IPS-18a (cell line): ENCODE results near the gene RBM17.

Source experiments
- H3K27ac ChIP-seq: one replicate; pipeline ENCODE4 v1.5.1; 2013; ENCODE audit warnings: low read length
- H3K27me3 ChIP-seq: one replicate; pipeline ENCODE4 v1.6.1; 2013; ENCODE audit warnings: mild to moderate bottlenecking, low read length; ENCODE audit not compliant: control insufficient read depth, insufficient read depth
- H3K36me3 ChIP-seq: one replicate; pipeline ENCODE4 v1.6.1; 2013; ENCODE audit warnings: low read depth, low read length; ENCODE audit not compliant: control insufficient read depth
- H3K4me1 ChIP-seq: one replicate; pipeline ENCODE4 v1.6.1; 2013; ENCODE audit warnings: low read depth, low read length; ENCODE audit not compliant: control insufficient read depth
- H3K4me3 ChIP-seq: one replicate; pipeline ENCODE4 v1.5.1; 2013; ENCODE audit warnings: low read length
- H3K9ac ChIP-seq: one replicate; pipeline ENCODE4 v1.6.1; 2013; ENCODE audit warnings: mild to moderate bottlenecking, low read length, moderate library complexity
- H3K9me3 ChIP-seq: one replicate; pipeline ENCODE4 v1.6.1; 2013; ENCODE audit warnings: low read depth, low read length; ENCODE audit not compliant: control insufficient read depth

RBM17 gene

GRCh38 chr10:6048281-6049030, 40.4 kb upstream of the RBM17 start:
- H3K9ac ChIP-seq, result no peak overlapping the region
- no peak overlapping the region for H3K4me3 ChIP-seq
- no peaks in the 10 kb centered on the region for H3K27me3 ChIP-seq
- no peak overlapping the region for H3K27ac ChIP-seq
- H3K36me3 ChIP-seq, result no peaks in the 10 kb centered on the region
- H3K4me1 ChIP-seq, result no peaks in the 10 kb centered on the region
- no peaks in the 10 kb centered on the region for H3K9me3 ChIP-seq

- H3K27me3 ChIP-seq, result no peaks in the 10 kb centered on the region
- H3K9me3 ChIP-seq, result no peaks in the 10 kb centered on the region
- no peak overlapping the region for H3K9ac ChIP-seq
- H3K4me3 ChIP-seq, result no peak overlapping the region
- no peaks in the 10 kb centered on the region for H3K36me3 ChIP-seq
- no peak overlapping the region for H3K27ac ChIP-seq
- H3K4me1 ChIP-seq, result no peaks in the 10 kb centered on the region
These were observed 39.8 kb upstream of the RBM17 start for GRCh38 chr10:6049031-6049400.

- Histone ChIP-seq H3K27ac (no peak overlapping the region), H3K4me1 (no peaks in the 10 kb centered on the region), H3K9ac (no peak overlapping the region), H3K9me3 (no peaks in the 10 kb centered on the region), H3K4me3 (no peak overlapping the region), H3K36me3 (no peaks in the 10 kb centered on the region), H3K27me3 (no peaks in the 10 kb centered on the region)
These were observed 37.9 kb upstream of the RBM17 start for GRCh38 chr10:6050801-6051445.

GRCh38 chr10:6052247-6053221, 36.3 kb upstream of the RBM17 start:
- Histone ChIP-seq H3K36me3 (no peaks in the 10 kb centered on the region), H3K27me3 (no peaks in the 10 kb centered on the region), H3K9me3 (no peaks in the 10 kb centered on the region), H3K4me3 (no peak overlapping the region), H3K27ac (no peak overlapping the region), H3K9ac (no peak overlapping the region), H3K4me1 (no peaks in the 10 kb centered on the region)

GRCh38 chr10:6053303-6053702, 35.5 kb upstream of the RBM17 start:
- no peak overlapping the region for H3K9ac ChIP-seq
- H3K4me3 ChIP-seq, result no peak overlapping the region
- no peaks in the 10 kb centered on the region for H3K4me1 ChIP-seq
- no peaks in the 10 kb centered on the region for H3K27me3 ChIP-seq
- no peaks in the 10 kb centered on the region for H3K9me3 ChIP-seq
- no peaks in the 10 kb centered on the region for H3K36me3 ChIP-seq
- no peak overlapping the region for H3K27ac ChIP-seq

GRCh38 chr10:6053816-6054631, 34.8 kb upstream of the RBM17 start:
- Histone ChIP-seq H3K36me3 (no peaks in the 10 kb centered on the region), H3K27ac (no peak overlapping the region), H3K27me3 (no peaks in the 10 kb centered on the region), H3K9ac (no peak overlapping the region), H3K4me3 (no peak overlapping the region), H3K4me1 (no peaks in the 10 kb centered on the region), H3K9me3 (no peaks in the 10 kb centered on the region)

- H3K27me3 ChIP-seq, result no peaks in the 10 kb centered on the region
- no peak overlapping the region for H3K27ac ChIP-seq
- no peaks in the 10 kb centered on the region for H3K4me1 ChIP-seq
- no peak overlapping the region for H3K4me3 ChIP-seq
- H3K9ac ChIP-seq, result no peak overlapping the region
- no peaks in the 10 kb centered on the region for H3K9me3 ChIP-seq
- no peaks in the 10 kb centered on the region for H3K36me3 ChIP-seq
These were observed 34.0 kb upstream of the RBM17 start for GRCh38 chr10:6054884-6055283.

GRCh38 chr10:6055929-6056328, 32.9 kb upstream of the RBM17 start:
- Histone ChIP-seq H3K27ac (no peak overlapping the region), H3K36me3 (no peaks in the 10 kb centered on the region), H3K4me3 (no peak overlapping the region), H3K9me3 (no peaks in the 10 kb centered on the region), H3K4me1 (no peaks in the 10 kb centered on the region), H3K27me3 (no peaks in the 10 kb centered on the region), H3K9ac (no peak overlapping the region)

- Histone ChIP-seq H3K9me3 (no peaks in the 10 kb centered on the region), H3K27ac (no peak overlapping the region), H3K4me1 (no peaks in the 10 kb centered on the region), H3K36me3 (no peaks in the 10 kb centered on the region), H3K27me3 (no peaks in the 10 kb centered on the region), H3K9ac (no peak overlapping the region), H3K4me3 (no peak overlapping the region)
These were observed 32.3 kb upstream of the RBM17 start for GRCh38 chr10:6056411-6057135.

- no peaks in the 10 kb centered on the region for H3K9me3 ChIP-seq
- no peaks in the 10 kb centered on the region for H3K4me1 ChIP-seq
- H3K27me3 ChIP-seq, result no peaks in the 10 kb centered on the region
- no peak overlapping the region for H3K9ac ChIP-seq
- no peaks in the 10 kb centered on the region for H3K36me3 ChIP-seq
- no peak overlapping the region for H3K27ac ChIP-seq
- H3K4me3 ChIP-seq, result no peak overlapping the region
These were observed 30.0 kb upstream of the RBM17 start for GRCh38 chr10:6058682-6059475.
